ENCODE results near the gene GALNT18. TPM values are rescaled to one million over a fixed set of nuclear protein-coding genes. Genes with fewer than 3 reads are reported as not detected.

Gene GALNT18
- total and polyA plus RNA-seq, 7 experiments from 2014 or later: 0.15 to 1.7 (median 0.20) TPM; not detected in 4

DNA sequence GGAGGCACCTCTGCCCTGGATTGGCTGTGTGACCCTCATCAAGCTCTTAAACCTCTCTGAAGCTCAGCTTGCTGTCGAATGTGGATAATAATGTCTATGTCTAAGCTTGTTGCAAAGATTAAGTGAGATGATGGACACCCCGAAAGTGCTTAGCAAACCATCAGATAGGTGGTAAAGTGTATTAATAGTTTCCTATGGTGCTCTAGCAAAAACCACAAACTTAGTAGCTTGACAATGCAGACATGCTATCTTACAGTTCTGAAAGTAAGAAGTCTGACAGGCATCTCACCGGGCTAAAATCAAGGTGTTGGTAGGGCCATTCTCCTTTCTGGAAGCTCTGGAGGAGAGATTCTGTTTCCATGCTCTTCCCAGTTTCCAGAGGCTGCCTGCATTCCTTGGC lies 162.2 kb downstream of the GALNT18 start:
- Mint-ChIP-seq H3K27me3 (peaks cover 0 to 8% (median 0%) of the 10 kb centered on the region in 5 donors), H3K36me3 (no peaks in the 10 kb centered on the region), H3K4me3 (no peak overlapping the region), H3K9me3 (no peaks in the 10 kb centered on the region), H3K27ac (no peak overlapping the region), H3K4me1 (no peaks in the 10 kb centered on the region)
- Histone ChIP-seq H3K36me3 (ENCODE audit: control insufficient read depth in 2 of 3, insufficient read depth in 3 of 3, low read length in 3 of 3) (no peaks in the 10 kb centered on the region), H3K4me1 (ENCODE audit: control insufficient read depth in 2 of 2, insufficient read depth in 2 of 2, low read length in 2 of 2) (no peaks in the 10 kb centered on the region), H3K9me3 (ENCODE audit: control insufficient read depth in 2 of 3, low read length in 3 of 3) (no peaks in the 10 kb centered on the region), H3K27me3 (ENCODE audit: control insufficient read depth in 2 of 2, insufficient read depth in 2 of 2, low read length in 2 of 2) (no peaks in the 10 kb centered on the region), H3K27ac (ENCODE audit: low read depth, low read length) (no peak overlapping the region), H3K4me3 (ENCODE audit: low read length) (no peak overlapping the region)
- ATAC-seq (no peak), DNase-seq (no peak)
- POLR2A ChIA-PET: no interaction called here
- intact Hi-C loops (cut with micrococcal nuclease): no loop called here
- CTCF ChIA-PET: no interaction called here

DNA sequence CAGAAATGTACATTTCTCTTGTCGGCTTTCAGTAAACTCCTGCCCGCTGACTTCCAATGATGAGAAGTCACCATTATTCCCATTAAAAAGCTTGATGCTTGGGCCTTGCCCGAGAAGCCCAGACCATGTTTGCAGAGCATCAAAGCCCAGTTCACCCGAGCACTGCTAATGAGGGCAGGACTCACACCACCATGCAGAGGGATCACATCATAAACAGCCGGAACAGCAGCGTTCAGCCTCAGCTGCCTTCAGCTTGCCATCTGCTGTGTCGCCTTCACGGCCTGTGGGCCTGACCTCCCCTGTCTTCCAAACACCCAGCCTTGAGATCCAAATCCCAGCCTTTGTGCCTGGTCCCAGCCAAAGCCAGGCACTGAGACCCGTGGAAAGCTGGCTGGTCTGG lies 163.3 kb downstream of the GALNT18 start:
- no peaks in the 10 kb centered on the region for H3K36me3 Mint-ChIP-seq
- ChIA-PET POLR2A (no interaction called here), CTCF (no interaction called here)
- no peaks in the 10 kb centered on the region for H3K4me1 Mint-ChIP-seq
- Histone ChIP-seq H3K27ac (ENCODE audit: low read depth, low read length) (no peak overlapping the region), H3K36me3 (ENCODE audit: control insufficient read depth in 2 of 3, insufficient read depth in 3 of 3, low read length in 3 of 3) (no peaks in the 10 kb centered on the region), H3K4me3 (ENCODE audit: low read length) (no peak overlapping the region), H3K9me3 (ENCODE audit: control insufficient read depth in 2 of 3, low read length in 3 of 3) (no peaks in the 10 kb centered on the region), H3K4me1 (ENCODE audit: control insufficient read depth in 2 of 2, insufficient read depth in 2 of 2, low read length in 2 of 2) (no peaks in the 10 kb centered on the region), H3K27me3 (ENCODE audit: control insufficient read depth in 2 of 2, insufficient read depth in 2 of 2, low read length in 2 of 2) (no peaks in the 10 kb centered on the region)
- DNase-seq: no peak
- peaks cover 0 to 8% (median 0%) of the 10 kb centered on the region in 5 donors for H3K27me3 Mint-ChIP-seq
- intact Hi-C loops (cut with micrococcal nuclease): no loop called here
- no peak overlapping the region for H3K4me3 Mint-ChIP-seq
- no peak for ATAC-seq
- H3K27ac Mint-ChIP-seq: no peak overlapping the region
- no peaks in the 10 kb centered on the region for H3K9me3 Mint-ChIP-seq

DNA sequence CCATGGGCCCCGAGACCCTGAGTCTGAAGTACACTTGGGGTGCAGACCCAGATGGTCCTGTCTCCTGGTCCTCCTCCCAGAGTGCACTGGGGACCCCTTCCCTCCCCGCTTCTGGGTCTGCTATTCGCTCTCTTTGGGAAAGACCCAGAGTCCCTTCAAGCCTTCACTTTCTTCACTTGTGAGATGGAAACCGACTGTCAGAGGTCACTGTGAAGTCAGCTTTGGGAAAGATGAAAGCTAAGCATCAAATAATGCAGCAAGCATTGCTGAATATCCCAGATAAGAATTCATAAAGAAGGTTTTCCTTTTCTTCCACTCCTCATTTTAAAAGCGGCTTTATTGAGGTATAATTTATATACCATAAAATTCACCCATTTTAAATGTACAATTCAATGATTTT lies 163.8 kb downstream of the GALNT18 start:
- H3K9me3 Mint-ChIP-seq: no peaks in the 10 kb centered on the region
- no peaks in the 10 kb centered on the region for H3K4me1 Mint-ChIP-seq
- Histone ChIP-seq H3K9me3 (ENCODE audit: control insufficient read depth in 2 of 3, low read length in 3 of 3) (no peaks in the 10 kb centered on the region), H3K27me3 (ENCODE audit: control insufficient read depth in 2 of 2, insufficient read depth in 2 of 2, low read length in 2 of 2) (no peaks in the 10 kb centered on the region), H3K36me3 (ENCODE audit: control insufficient read depth in 2 of 3, insufficient read depth in 3 of 3, low read length in 3 of 3) (no peaks in the 10 kb centered on the region), H3K27ac (ENCODE audit: low read depth, low read length) (no peak overlapping the region), H3K4me3 (ENCODE audit: low read length) (no peak overlapping the region), H3K4me1 (ENCODE audit: control insufficient read depth in 2 of 2, insufficient read depth in 2 of 2, low read length in 2 of 2) (no peaks in the 10 kb centered on the region)
- no peaks in the 10 kb centered on the region for H3K36me3 Mint-ChIP-seq
- no peak overlapping the region for H3K4me3 Mint-ChIP-seq
- no peak for ATAC-seq
- DNase-seq: no peak
- intact Hi-C loops (cut with micrococcal nuclease): no loop called here
- POLR2A ChIA-PET: no interaction called here
- H3K27me3 Mint-ChIP-seq: peaks cover 0 to 8% (median 0%) of the 10 kb centered on the region in 5 donors
- CTCF ChIA-PET: no interaction called here
- H3K27ac Mint-ChIP-seq: no peak overlapping the region

DNA sequence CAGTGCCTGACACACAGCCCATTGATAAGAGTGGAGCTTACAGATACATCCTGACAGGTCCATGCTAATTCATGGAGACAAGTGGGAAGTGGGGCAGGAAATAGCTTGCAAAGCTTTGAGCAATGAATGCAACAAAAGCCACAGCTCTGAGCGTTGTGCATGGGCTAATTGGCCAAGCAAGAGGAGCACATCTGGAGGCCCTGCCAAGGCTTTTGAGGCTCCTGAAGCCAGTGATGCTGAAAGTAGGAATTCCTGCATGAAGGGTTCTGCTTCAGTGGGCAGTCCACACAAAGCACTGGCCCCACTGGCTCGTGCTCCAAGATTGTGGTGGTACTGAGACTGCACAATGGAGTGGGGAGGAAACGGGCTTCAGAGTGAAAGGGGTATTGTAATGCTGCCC lies 164.9 kb downstream of the GALNT18 start:
- Mint-ChIP-seq H3K27ac (no peak overlapping the region), H3K36me3 (no peaks in the 10 kb centered on the region), H3K9me3 (no peaks in the 10 kb centered on the region), H3K27me3 (peaks cover 0 to 8% (median 0%) of the 10 kb centered on the region in 5 donors), H3K4me1 (peaks cover 0 to 2% (median 0%) of the 10 kb centered on the region in 7 donors), H3K4me3 (no peak overlapping the region)
- ChIA-PET POLR2A (no interaction called here), CTCF (no interaction called here)
- no peaks in the 10 kb centered on the region for H3K27me3 ChIP-seq (ENCODE audit: control insufficient read depth in 2 of 2, insufficient read depth in 2 of 2, low read length in 2 of 2)
- H3K27ac ChIP-seq (ENCODE audit: low read depth, low read length): no peak overlapping the region
- DNase-seq: no peak
- H3K9me3 ChIP-seq (ENCODE audit: control insufficient read depth in 2 of 3, low read length in 3 of 3): no peaks in the 10 kb centered on the region
- no peaks in the 10 kb centered on the region for H3K36me3 ChIP-seq (ENCODE audit: control insufficient read depth in 2 of 3, insufficient read depth in 3 of 3, low read length in 3 of 3)
- no peak for ATAC-seq
- H3K4me1 ChIP-seq (ENCODE audit: control insufficient read depth in 2 of 2, insufficient read depth in 2 of 2, low read length in 2 of 2): no peaks in the 10 kb centered on the region
- H3K4me3 ChIP-seq (ENCODE audit: low read length): no peak overlapping the region
- intact Hi-C loops (cut with micrococcal nuclease): no loop called here

DNA sequence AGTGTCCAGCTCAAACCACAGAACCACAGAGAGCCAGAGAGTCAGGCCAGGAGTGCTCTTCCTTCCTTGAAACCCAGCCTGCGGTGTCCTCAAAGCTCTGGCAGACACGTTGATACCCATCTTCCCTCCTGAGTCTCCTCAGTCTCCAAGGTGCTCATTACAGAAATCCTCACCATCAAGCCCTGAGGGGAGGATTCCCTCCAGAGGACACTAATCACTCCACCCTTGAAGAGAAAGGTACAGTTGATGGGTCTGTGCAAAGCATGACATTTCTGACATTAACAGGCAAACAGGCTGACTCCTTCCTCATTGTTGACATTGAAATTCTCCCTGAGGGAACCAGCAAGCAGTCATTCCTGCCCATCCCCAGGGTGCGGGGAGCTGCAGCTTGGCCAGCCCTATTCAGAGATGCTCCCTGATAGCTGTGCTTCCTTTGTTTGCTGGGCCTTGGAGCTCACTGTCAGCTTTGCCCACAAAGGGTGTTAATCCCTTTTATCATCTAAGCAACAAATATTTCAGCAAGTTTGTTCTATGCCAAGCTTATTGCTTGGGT lies 167.1 kb downstream of the GALNT18 start:
- Histone ChIP-seq H3K4me1 (ENCODE audit: control insufficient read depth in 2 of 2, insufficient read depth in 2 of 2, low read length in 2 of 2) (no peaks in the 10 kb centered on the region), H3K4me3 (ENCODE audit: low read length) (no peak overlapping the region), H3K27me3 (ENCODE audit: control insufficient read depth in 2 of 2, insufficient read depth in 2 of 2, low read length in 2 of 2) (no peaks in the 10 kb centered on the region), H3K27ac (ENCODE audit: low read depth, low read length) (no peak overlapping the region), H3K9me3 (ENCODE audit: control insufficient read depth in 2 of 3, low read length in 3 of 3) (no peaks in the 10 kb centered on the region), H3K36me3 (ENCODE audit: control insufficient read depth in 2 of 3, insufficient read depth in 3 of 3, low read length in 3 of 3) (no peaks in the 10 kb centered on the region)
- no peak overlapping the region for H3K4me3 Mint-ChIP-seq
- ChIA-PET CTCF (no interaction called here), POLR2A (no interaction called here)
- peaks cover 0 to 8% (median 0%) of the 10 kb centered on the region in 5 donors for H3K27me3 Mint-ChIP-seq
- no peak overlapping the region for H3K27ac Mint-ChIP-seq
- no peak for ATAC-seq
- peaks cover 0 to 4% (median 0%) of the 10 kb centered on the region in 7 donors for H3K4me1 Mint-ChIP-seq
- no peaks in the 10 kb centered on the region for H3K36me3 Mint-ChIP-seq
- DNase-seq: no peak
- intact Hi-C loops (cut with micrococcal nuclease): no loop called here
- no peaks in the 10 kb centered on the region for H3K9me3 Mint-ChIP-seq

DNA sequence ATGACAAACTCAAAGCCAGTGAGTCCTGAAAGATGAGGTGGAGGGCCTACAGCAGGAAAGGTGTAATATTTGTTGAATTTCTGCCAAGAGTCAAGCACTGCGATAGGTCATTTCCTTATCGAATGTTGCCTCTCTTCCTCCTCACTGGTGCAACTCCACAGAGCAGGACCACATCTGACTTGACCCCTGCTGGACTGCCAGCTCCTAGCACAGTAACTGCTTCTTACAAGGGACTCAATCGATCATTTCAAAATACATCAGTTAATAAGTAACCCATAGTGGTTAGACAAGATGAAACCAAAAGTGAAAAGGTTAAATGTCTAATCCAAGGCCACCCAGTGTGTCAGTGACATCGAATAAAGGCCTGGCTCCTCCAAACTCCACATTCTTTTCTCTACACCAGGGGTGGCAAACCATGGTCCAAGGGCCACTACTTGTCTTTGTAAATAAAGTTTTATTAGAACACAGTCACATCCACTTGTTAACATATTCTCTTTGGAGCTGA lies 170.3 kb downstream of the GALNT18 start:
- H3K4me3 Mint-ChIP-seq: no peak overlapping the region
- POLR2A ChIA-PET: no interaction called here
- H3K9me3 ChIP-seq (ENCODE audit: control insufficient read depth in 2 of 3, low read length in 3 of 3): no peaks in the 10 kb centered on the region
- H3K36me3 ChIP-seq (ENCODE audit: control insufficient read depth in 2 of 3, insufficient read depth in 3 of 3, low read length in 3 of 3): no peaks in the 10 kb centered on the region
- H3K27ac ChIP-seq (ENCODE audit: low read depth, low read length): no peak overlapping the region
- peaks cover 0 to 4% (median 0%) of the 10 kb centered on the region in 7 donors for H3K4me1 Mint-ChIP-seq
- DNase-seq: no peak
- no peak overlapping the region for H3K4me3 ChIP-seq (ENCODE audit: low read length)
- H3K4me1 ChIP-seq (ENCODE audit: control insufficient read depth in 2 of 2, insufficient read depth in 2 of 2, low read length in 2 of 2): no peaks in the 10 kb centered on the region
- intact Hi-C loops (cut with micrococcal nuclease): no loop called here
- H3K36me3 Mint-ChIP-seq: no peaks in the 10 kb centered on the region
- no peaks in the 10 kb centered on the region for H3K9me3 Mint-ChIP-seq
- no peaks in the 10 kb centered on the region for H3K27me3 ChIP-seq (ENCODE audit: control insufficient read depth in 2 of 2, insufficient read depth in 2 of 2, low read length in 2 of 2)
- H3K27ac Mint-ChIP-seq: no peak overlapping the region
- H3K27me3 Mint-ChIP-seq: peaks cover 0 to 15% (median 0%) of the 10 kb centered on the region in 5 donors
- CTCF ChIA-PET: no interaction called here
- no peak for ATAC-seq

DNA sequence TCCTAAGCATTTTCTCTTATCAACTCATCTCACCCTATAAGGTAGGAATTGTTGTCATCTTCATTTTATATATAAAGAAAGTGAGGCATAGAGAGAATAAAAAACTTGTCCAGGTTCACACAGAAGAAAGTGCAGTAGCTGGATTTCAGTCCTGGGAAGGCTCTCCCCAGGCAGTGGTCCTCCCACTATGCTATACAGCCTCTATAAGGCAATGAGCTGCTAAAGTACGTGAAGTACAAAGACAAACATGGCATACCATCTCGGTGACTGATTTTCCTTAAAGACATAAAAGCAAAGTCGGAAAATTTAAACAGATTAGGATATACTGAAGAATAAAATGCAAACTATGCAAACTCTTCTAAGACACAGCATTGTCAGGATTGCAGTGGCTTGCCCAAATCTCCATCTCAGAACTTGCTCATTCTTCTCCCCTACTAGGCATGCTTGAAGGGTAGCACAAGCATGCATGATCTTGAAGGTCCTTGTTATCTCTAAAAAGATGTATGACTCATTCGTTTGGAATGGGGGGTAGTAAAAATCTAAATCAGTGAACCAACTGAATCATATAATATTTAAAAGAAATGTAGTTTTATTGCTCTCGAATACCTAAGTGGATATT lies 171.0 kb downstream of the GALNT18 start:
- Mint-ChIP-seq H3K36me3 (no peaks in the 10 kb centered on the region), H3K4me3 (no peak overlapping the region), H3K27me3 (peaks cover 0 to 15% (median 0%) of the 10 kb centered on the region in 5 donors), H3K9me3 (no peaks in the 10 kb centered on the region), H3K27ac (no peak overlapping the region), H3K4me1 (peaks cover 0 to 4% (median 0%) of the 10 kb centered on the region in 7 donors)
- Histone ChIP-seq H3K27ac (ENCODE audit: low read depth, low read length) (no peak overlapping the region), H3K9me3 (ENCODE audit: control insufficient read depth in 2 of 3, low read length in 3 of 3) (no peaks in the 10 kb centered on the region), H3K27me3 (ENCODE audit: control insufficient read depth in 2 of 2, insufficient read depth in 2 of 2, low read length in 2 of 2) (no peaks in the 10 kb centered on the region), H3K4me3 (ENCODE audit: low read length) (no peak overlapping the region), H3K4me1 (ENCODE audit: control insufficient read depth in 2 of 2, insufficient read depth in 2 of 2, low read length in 2 of 2) (no peaks in the 10 kb centered on the region), H3K36me3 (ENCODE audit: control insufficient read depth in 2 of 3, insufficient read depth in 3 of 3, low read length in 3 of 3) (no peaks in the 10 kb centered on the region)
- DNase-seq: no peak
- POLR2A ChIA-PET: no interaction called here
- intact Hi-C loops (cut with micrococcal nuclease): no loop called here
- ATAC-seq: no peak
- CTCF ChIA-PET: no interaction called here

All from naive thymus-derived CD4-positive, alpha-beta T cell (primary cell).